Measurements from ENCODE around the gene UBE2D2.
"Not testable (repeated sequence)": the region's sequence is repeated elsewhere in the genome, so short reads cannot be mapped to it uniquely, and the experiment has no call there.

Gene UBE2D2

GRCh38 chr5:139571966-139572365, 10.8 kb downstream of the UBE2D2 start:
- Histone ChIP-seq H3K4me3 (ENCODE audit: low read length) (no peak overlapping the region), H3K4me1 (ENCODE audit: control insufficient read depth, insufficient read depth, low read length) (peaks cover 6% of the 10 kb centered on the region), H3K36me3 (ENCODE audit: insufficient read depth, low read length) (peaks cover 7% of the 10 kb centered on the region)

GRCh38 chr5:139574641-139575312, 13.6 kb downstream of the UBE2D2 start:
- no peak overlapping the region for H3K4me2 ChIP-seq (ENCODE audit: low read length)
- H3K4me3 ChIP-seq (ENCODE audit: low read length), result no peak overlapping the region
- H3K9ac ChIP-seq (ENCODE audit: low read depth, low read length), result no peak overlapping the region
- no peaks in the 10 kb centered on the region for H3K27me3 ChIP-seq (ENCODE audit: control insufficient read depth, insufficient read depth, low read length)
- H3K9me3 ChIP-seq (replicated peaks; ENCODE audit: low read length), result no peaks in the 10 kb centered on the region
- peaks cover 3% of the 10 kb centered on the region for H3K36me3 ChIP-seq (ENCODE audit: insufficient read depth, low read length)
- H3K4me1 ChIP-seq (ENCODE audit: control insufficient read depth, insufficient read depth, low read length), result peaks cover 6% of the 10 kb centered on the region

More at GRCh38 chr5:139571966-139572365, 10.8 kb downstream of the UBE2D2 start:
- no peak overlapping the region for H3K9ac ChIP-seq (ENCODE audit: low read depth, low read length)
- no peaks in the 10 kb centered on the region for H3K9me3 ChIP-seq (replicated peaks; ENCODE audit: low read length)
- no peak overlapping the region for H3K4me2 ChIP-seq (ENCODE audit: low read length)
- H3K27me3 ChIP-seq (ENCODE audit: control insufficient read depth, insufficient read depth, low read length), result no peaks in the 10 kb centered on the region

- H3K9me3 ChIP-seq (replicated peaks; ENCODE audit: low read length), result no peaks in the 10 kb centered on the region
- peaks cover 11% of the 10 kb centered on the region for H3K4me1 ChIP-seq (ENCODE audit: control insufficient read depth, insufficient read depth, low read length)
- H3K4me3 ChIP-seq (ENCODE audit: low read length), result no peak overlapping the region
- no peaks in the 10 kb centered on the region for H3K27me3 ChIP-seq (ENCODE audit: control insufficient read depth, insufficient read depth, low read length)
- H3K4me2 ChIP-seq (ENCODE audit: low read length), result no peak overlapping the region
- no peak overlapping the region for H3K9ac ChIP-seq (ENCODE audit: low read depth, low read length)
- H3K36me3 ChIP-seq (ENCODE audit: insufficient read depth, low read length), result peaks cover 5% of the 10 kb centered on the region
These were observed 14.1 kb downstream of the UBE2D2 start for GRCh38 chr5:139575313-139575646.

- Histone ChIP-seq H3K9me3 (replicated peaks; ENCODE audit: low read length) (no peaks in the 10 kb centered on the region), H3K9ac (ENCODE audit: low read depth, low read length) (no peak overlapping the region), H3K4me1 (ENCODE audit: control insufficient read depth, insufficient read depth, low read length) (peaks cover 16% of the 10 kb centered on the region), H3K4me2 (ENCODE audit: low read length) (no peak overlapping the region), H3K4me3 (ENCODE audit: low read length) (no peak overlapping the region), H3K36me3 (ENCODE audit: insufficient read depth, low read length) (peaks cover 5% of the 10 kb centered on the region), H3K27me3 (ENCODE audit: control insufficient read depth, insufficient read depth, low read length) (no peaks in the 10 kb centered on the region)
These were observed 14.6 kb downstream of the UBE2D2 start for GRCh38 chr5:139575751-139576150.

DNA sequence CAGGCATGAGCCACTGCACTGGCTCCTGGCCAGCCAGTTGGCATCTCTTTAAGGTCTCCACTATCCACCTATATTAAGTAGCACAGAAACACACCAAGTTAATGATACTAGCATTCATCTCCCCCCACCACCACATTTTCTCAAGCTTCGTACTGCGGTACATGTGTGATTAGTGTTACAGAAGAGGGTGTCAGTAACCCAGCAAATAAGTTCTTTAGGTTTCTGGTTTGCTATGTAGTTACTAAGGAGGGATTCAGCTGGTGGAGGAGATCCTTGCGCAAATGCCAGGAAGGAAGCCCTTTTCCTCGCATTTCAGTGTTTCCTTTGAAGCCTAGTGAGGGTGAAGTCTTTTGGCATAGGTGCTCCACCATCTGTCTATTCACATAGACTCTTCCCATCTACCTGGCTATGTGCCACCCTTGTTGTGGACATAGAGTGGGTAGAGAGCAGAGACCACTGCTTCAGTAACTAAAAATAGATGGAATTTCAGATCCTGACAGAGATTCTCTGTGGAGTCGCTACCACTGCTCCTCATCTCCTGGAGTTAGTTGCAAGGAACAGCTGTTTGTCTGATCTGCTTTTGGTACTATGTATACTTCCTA, 16.7 kb downstream of the UBE2D2 start:
- H3K4me3 ChIP-seq (ENCODE audit: low read length), result no peak overlapping the region
- H3K4me1 ChIP-seq (ENCODE audit: control insufficient read depth, insufficient read depth, low read length), result peaks cover 16% of the 10 kb centered on the region
- no peak overlapping the region for H3K9ac ChIP-seq (ENCODE audit: low read depth, low read length)
- H3K36me3 ChIP-seq (ENCODE audit: insufficient read depth, low read length), result peaks cover 5% of the 10 kb centered on the region
- H3K27me3 ChIP-seq (ENCODE audit: control insufficient read depth, insufficient read depth, low read length), result no peaks in the 10 kb centered on the region
- no peak overlapping the region for H3K4me2 ChIP-seq (ENCODE audit: low read length)
- H3K9me3 ChIP-seq (replicated peaks; ENCODE audit: low read length), result no peaks in the 10 kb centered on the region

DNA sequence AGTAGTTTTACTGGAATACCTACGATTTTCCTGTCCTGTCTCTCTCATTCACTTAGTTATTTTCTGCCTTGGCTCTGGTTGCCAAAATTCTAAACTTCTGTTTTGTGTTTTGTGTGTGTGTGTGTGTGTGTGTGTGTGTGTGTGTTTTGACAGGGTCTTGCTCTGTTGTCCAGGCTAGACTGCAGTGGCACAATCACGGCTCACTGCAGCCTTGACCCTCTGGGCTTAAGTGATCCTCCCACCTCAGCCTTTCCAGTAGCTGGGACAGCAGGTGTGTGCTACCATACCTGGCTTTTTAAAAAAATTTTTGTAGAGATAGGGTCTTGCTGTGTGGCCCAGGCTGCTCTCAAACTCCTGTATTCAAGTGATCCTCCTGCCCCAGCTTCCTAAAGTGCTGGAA, 17.2 kb downstream of the UBE2D2 start:
- Histone ChIP-seq H3K27me3 (ENCODE audit: control insufficient read depth, insufficient read depth, low read length) (no peaks in the 10 kb centered on the region), H3K9me3 (replicated peaks; ENCODE audit: low read length) (no peaks in the 10 kb centered on the region), H3K4me3 (ENCODE audit: low read length) (no peak overlapping the region), H3K4me1 (ENCODE audit: control insufficient read depth, insufficient read depth, low read length) (peaks cover 16% of the 10 kb centered on the region), H3K36me3 (ENCODE audit: insufficient read depth, low read length) (peaks cover 5% of the 10 kb centered on the region), H3K4me2 (ENCODE audit: low read length) (no peak overlapping the region), H3K9ac (ENCODE audit: low read depth, low read length) (no peak overlapping the region)

DNA sequence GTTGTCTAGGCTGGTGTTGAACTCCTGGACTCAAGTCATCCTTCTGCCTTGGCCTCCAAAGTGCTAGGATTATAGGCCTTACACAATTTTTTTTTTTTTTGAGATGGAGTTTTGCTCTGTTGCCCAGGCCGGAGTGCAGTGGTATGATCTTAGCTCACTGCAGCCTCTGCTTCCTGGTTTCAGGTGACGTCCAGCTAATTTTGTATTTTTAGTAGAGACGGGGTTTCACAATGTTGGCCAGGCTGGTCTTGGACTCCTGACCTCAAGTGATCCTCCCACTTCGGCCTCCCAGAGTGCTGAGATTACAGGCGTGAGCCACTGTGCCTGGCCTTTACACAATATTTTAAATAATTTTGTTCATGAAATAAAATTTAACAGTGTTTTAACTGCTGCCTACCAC, 21.0 kb downstream of the UBE2D2 start:
- H3K27me3 ChIP-seq (ENCODE audit: control insufficient read depth, insufficient read depth, low read length); H3K9me3 ChIP-seq (replicated peaks; ENCODE audit: low read length); H3K4me2 ChIP-seq (ENCODE audit: low read length); H3K4me3 ChIP-seq (ENCODE audit: low read length); H3K36me3 ChIP-seq (ENCODE audit: insufficient read depth, low read length); H3K9ac ChIP-seq (ENCODE audit: low read depth, low read length): not testable (repeated sequence)
- peaks cover 16% of the 10 kb centered on the region for H3K4me1 ChIP-seq (ENCODE audit: control insufficient read depth, insufficient read depth, low read length)

- peaks cover 12% of the 10 kb centered on the region for H3K4me1 ChIP-seq (ENCODE audit: control insufficient read depth, insufficient read depth, low read length)
- no peak overlapping the region for H3K9ac ChIP-seq (ENCODE audit: low read depth, low read length)
- H3K27me3 ChIP-seq (ENCODE audit: control insufficient read depth, insufficient read depth, low read length), result no peaks in the 10 kb centered on the region
- no peak overlapping the region for H3K4me2 ChIP-seq (ENCODE audit: low read length)
- H3K4me3 ChIP-seq (ENCODE audit: low read length), result no peak overlapping the region
- no peaks in the 10 kb centered on the region for H3K9me3 ChIP-seq (replicated peaks; ENCODE audit: low read length)
- H3K36me3 ChIP-seq (ENCODE audit: insufficient read depth, low read length), result peaks cover 11% of the 10 kb centered on the region
These were observed 23.0 kb downstream of the UBE2D2 start for GRCh38 chr5:139584137-139584536.

DNA sequence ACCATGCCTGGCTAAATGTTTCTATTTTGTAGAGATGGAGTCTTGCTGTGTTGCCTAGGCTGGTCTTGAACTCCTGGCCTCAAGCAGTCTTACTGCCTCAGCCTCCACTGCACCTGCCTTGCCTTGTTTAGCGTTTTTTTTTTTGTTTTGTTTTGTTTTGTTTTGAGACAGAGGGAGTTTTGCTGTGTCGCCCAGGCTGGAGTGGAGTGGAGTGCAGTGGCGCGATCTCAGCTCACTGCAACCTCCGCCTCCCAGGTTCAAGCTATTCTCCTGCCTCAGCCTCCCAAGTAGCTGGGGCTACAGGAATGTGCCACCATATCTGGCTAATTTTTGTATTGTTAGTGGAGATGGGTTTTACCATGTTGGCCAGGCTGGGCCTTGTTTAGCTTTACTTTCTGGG, 27.0 kb downstream of the UBE2D2 start:
- not testable (repeated sequence) for H3K36me3 ChIP-seq (ENCODE audit: insufficient read depth, low read length); H3K4me2 ChIP-seq (ENCODE audit: low read length); H3K4me1 ChIP-seq (ENCODE audit: control insufficient read depth, insufficient read depth, low read length); H3K27me3 ChIP-seq (ENCODE audit: control insufficient read depth, insufficient read depth, low read length); H3K9me3 ChIP-seq (replicated peaks; ENCODE audit: low read length); H3K4me3 ChIP-seq (ENCODE audit: low read length); H3K9ac ChIP-seq (ENCODE audit: low read depth, low read length)

GRCh38 chr5:139588962-139589361, 27.8 kb downstream of the UBE2D2 start:
- no peak overlapping the region for H3K4me2 ChIP-seq (ENCODE audit: low read length)
- no peaks in the 10 kb centered on the region for H3K27me3 ChIP-seq (ENCODE audit: control insufficient read depth, insufficient read depth, low read length)
- H3K9me3 ChIP-seq (replicated peaks; ENCODE audit: low read length), result no peaks in the 10 kb centered on the region
- peaks cover 6% of the 10 kb centered on the region for H3K4me1 ChIP-seq (ENCODE audit: control insufficient read depth, insufficient read depth, low read length)
- H3K9ac ChIP-seq (ENCODE audit: low read depth, low read length), result no peak overlapping the region
- H3K36me3 ChIP-seq (ENCODE audit: insufficient read depth, low read length), result peaks cover 9% of the 10 kb centered on the region
- H3K4me3 ChIP-seq (ENCODE audit: low read length), result no peak overlapping the region

DNA sequence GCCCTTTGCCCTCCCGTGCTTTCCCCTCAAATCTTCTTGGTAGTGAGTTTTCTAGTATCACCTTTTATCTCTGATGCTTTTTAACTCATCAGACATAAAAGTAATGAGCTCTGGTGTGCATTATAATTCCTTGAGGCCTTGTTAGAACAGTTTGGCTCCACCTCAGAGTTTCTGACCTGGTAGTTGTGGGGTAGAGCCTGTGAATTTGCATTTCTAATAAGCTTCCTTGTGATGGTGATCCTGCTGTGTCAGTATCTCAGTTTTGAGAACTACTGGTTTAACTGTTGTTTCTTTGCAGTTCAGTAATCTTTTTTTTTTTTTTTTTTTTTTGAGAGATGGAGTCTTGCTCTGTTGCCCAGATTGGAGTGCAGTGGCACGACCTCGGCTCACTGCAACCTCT, 31.1 kb downstream of the UBE2D2 start:
- H3K4me3 ChIP-seq (ENCODE audit: low read length), result no peak overlapping the region
- no peak overlapping the region for H3K9ac ChIP-seq (ENCODE audit: low read depth, low read length)
- H3K4me1 ChIP-seq (ENCODE audit: control insufficient read depth, insufficient read depth, low read length), result peaks cover 12% of the 10 kb centered on the region
- no peaks in the 10 kb centered on the region for H3K27me3 ChIP-seq (ENCODE audit: control insufficient read depth, insufficient read depth, low read length)
- no peaks in the 10 kb centered on the region for H3K9me3 ChIP-seq (replicated peaks; ENCODE audit: low read length)
- peaks cover 3% of the 10 kb centered on the region for H3K36me3 ChIP-seq (ENCODE audit: insufficient read depth, low read length)
- H3K4me2 ChIP-seq (ENCODE audit: low read length), result no peak overlapping the region

GRCh38 chr5:139593076-139593475, 31.9 kb downstream of the UBE2D2 start:
- not testable (repeated sequence) for H3K27me3 ChIP-seq (ENCODE audit: control insufficient read depth, insufficient read depth, low read length); H3K9ac ChIP-seq (ENCODE audit: low read depth, low read length); H3K9me3 ChIP-seq (replicated peaks; ENCODE audit: low read length); H3K4me2 ChIP-seq (ENCODE audit: low read length); H3K36me3 ChIP-seq (ENCODE audit: insufficient read depth, low read length); H3K4me3 ChIP-seq (ENCODE audit: low read length)
- peaks cover 12% of the 10 kb centered on the region for H3K4me1 ChIP-seq (ENCODE audit: control insufficient read depth, insufficient read depth, low read length)
